GM18520 (cell line): ENCODE measurements around the gene RND2.
"Not testable (repeated sequence)": the region's sequence is repeated elsewhere in the genome, so short reads cannot be mapped to it uniquely, and the experiment has no call there.

ENCODE experiments used
- ATAC-seq: cut with Tn5 transposase; IDR thresholded peaks from one replicate; pipeline ENCODE4 v1.9.1; 2021; ENCODE audit not compliant: unreplicated experiment

Gene RND2

GRCh38 chr17:43026595-43026994 lies 1.6 kb downstream of the RND2 start:
- ATAC-seq = no peak

- ATAC-seq = no peak
Observed at GRCh38 chr17:43027091-43028032, 2.3 kb downstream of the RND2 start.

- ATAC-seq = no peak
Observed at GRCh38 chr17:43028221-43028861, 3.3 kb downstream of the RND2 start.

GRCh38 chr17:43030137-43030767 lies 5.2 kb downstream of the RND2 start:
- no peak for ATAC-seq

- ATAC-seq = no peak
Observed at GRCh38 chr17:43031666-43032065, 6.6 kb downstream of the RND2 start.

GRCh38 chr17:43033948-43034881 lies 9.2 kb downstream of the RND2 start:
- no peak for ATAC-seq

GRCh38 chr17:43034894-43035293 lies 9.9 kb downstream of the RND2 start:
- ATAC-seq = no peak

- ATAC-seq = no peak
Observed at GRCh38 chr17:43039646-43040045, 14.6 kb downstream of the RND2 start.

- ATAC-seq = no peak
Observed at GRCh38 chr17:43040655-43041054, 15.6 kb downstream of the RND2 start.

- ATAC-seq = no peak
Observed at GRCh38 chr17:43042025-43042628, 17.1 kb downstream of the RND2 start.

- no peak for ATAC-seq
Observed at GRCh38 chr17:43043307-43043706, 18.3 kb downstream of the RND2 start.

GRCh38 chr17:43044024-43044423 lies 19.0 kb downstream of the RND2 start:
- no peak for ATAC-seq

GRCh38 chr17:43051969-43052368 lies 26.9 kb downstream of the RND2 start:
- no peak for ATAC-seq

GRCh38 chr17:43053008-43053407 lies 28.0 kb downstream of the RND2 start:
- not testable (repeated sequence) for ATAC-seq

GRCh38 chr17:43056051-43056450 lies 31.0 kb downstream of the RND2 start:
- no peak for ATAC-seq

- ATAC-seq = no peak
Observed at GRCh38 chr17:43062984-43063638, 38.1 kb downstream of the RND2 start.

GRCh38 chr17:43068570-43069367 lies 43.7 kb downstream of the RND2 start:
- no peak for ATAC-seq

GRCh38 chr17:43069368-43069898 lies 44.4 kb downstream of the RND2 start:
- ATAC-seq = no peak

- ATAC-seq = no peak
Observed at GRCh38 chr17:43070257-43070656, 45.2 kb downstream of the RND2 start.
